ENCODE measurements around the gene ATOH7. TPM values are rescaled to one million over a fixed set of nuclear protein-coding genes. Genes with fewer than 3 reads are reported as not detected.

The ATOH7 gene
- total RNA-seq, 2 experiments from 2014 or later: 0.21 to 0.57 TPM

DNA sequence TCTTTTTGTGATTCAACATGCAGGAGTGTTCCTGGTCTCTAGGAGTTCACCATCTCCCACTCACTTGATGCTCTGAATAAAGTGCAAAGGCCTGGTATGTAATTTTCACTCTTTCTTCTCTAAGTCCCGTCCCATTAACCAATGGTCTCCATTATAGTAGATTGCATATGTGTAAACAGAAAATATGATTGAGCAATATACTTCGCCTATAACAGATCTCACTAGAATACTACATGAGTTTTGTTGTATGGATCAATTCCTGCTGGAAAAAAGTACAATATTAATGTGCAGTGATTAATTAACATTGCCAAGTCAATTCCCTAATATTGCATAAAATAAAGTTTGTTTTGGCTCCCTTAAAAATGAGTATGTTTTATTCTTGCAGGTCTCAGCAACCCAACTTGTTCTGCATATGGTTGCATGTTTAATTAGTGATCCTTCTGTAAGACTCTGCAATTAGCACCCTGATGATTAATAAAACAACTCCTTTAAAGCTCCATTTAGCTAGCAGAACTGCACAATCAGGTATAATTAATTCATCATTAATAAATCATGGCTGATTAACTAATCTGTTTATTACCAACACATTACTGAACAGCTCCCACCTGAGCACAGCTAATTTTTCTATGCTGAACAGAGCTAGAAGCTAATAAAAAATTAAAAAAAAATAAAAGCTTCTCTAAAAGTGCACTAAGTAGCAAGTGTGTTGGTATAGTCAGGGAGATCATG lies 37.8 kb upstream of the ATOH7 start:
- no peak overlapping the region for H3K4me3 ChIP-seq (ENCODE audit: low read depth, low read length, poor library complexity, severe bottlenecking)
- ChIA-PET CTCF (ENCODE audit: unreplicated experiment) (no interaction called here), POLR2A (interaction anchor here (0.6 to 1.3 kb wide), 4 partner anchors 19 to 771 kb away, joined by 4 to 8 read pairs (median 4); no protein-coding TSS in a partner anchor)
- TF ChIP-seq, protein P1, sequence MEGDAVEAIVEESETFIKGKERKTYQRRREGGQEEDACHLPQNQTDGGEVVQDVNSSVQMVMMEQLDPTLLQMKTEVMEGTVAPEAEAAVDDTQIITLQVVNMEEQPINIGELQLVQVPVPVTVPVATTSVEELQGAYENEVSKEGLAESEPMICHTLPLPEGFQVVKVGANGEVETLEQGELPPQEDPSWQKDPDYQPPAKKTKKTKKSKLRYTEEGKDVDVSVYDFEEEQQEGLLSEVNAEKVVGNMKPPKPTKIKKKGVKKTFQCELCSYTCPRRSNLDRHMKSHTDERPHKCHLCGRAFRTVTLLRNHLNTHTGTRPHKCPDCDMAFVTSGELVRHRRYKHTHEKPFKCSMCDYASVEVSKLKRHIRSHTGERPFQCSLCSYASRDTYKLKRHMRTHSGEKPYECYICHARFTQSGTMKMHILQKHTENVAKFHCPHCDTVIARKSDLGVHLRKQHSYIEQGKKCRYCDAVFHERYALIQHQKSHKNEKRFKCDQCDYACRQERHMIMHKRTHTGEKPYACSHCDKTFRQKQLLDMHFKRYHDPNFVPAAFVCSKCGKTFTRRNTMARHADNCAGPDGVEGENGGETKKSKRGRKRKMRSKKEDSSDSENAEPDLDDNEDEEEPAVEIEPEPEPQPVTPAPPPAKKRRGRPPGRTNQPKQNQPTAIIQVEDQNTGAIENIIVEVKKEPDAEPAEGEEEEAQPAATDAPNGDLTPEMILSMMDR (conservative IDR thresholded peaks at IDR 0.05; ENCODE audit: low read length): no peak
- no peak for TF ChIP-seq EZH2phosphoT487 (IDR thresholded peaks at IDR 0.05; ENCODE audit: borderline replicate concordance, low read depth, low read length)
- no peaks in the 10 kb centered on the region for H3K9me3 ChIP-seq (ENCODE audit: low read length)
- H2AFZ ChIP-seq (ENCODE audit: low read length): no peak overlapping the region
- H3K27ac ChIP-seq (ENCODE audit: low read depth, low read length, poor library complexity, severe bottlenecking): no peak overlapping the region
- no peaks in the 10 kb centered on the region for H3K4me1 ChIP-seq (ENCODE audit: insufficient read depth, low read length, poor library complexity, severe bottlenecking)
- no peaks in the 10 kb centered on the region for H4K20me1 ChIP-seq (ENCODE audit: insufficient read depth, low read length)
- no peak for DNase-seq (ENCODE audit: low spot score)
- no peaks in the 10 kb centered on the region for H3K79me2 ChIP-seq (ENCODE audit: insufficient read depth, low read depth, low read length)
- no peaks in the 10 kb centered on the region for H3K36me3 ChIP-seq (ENCODE audit: insufficient read depth, low read length)
- no peak overlapping the region for H3K4me2 ChIP-seq (ENCODE audit: low read length)
- H3K9me2 ChIP-seq (ENCODE audit: insufficient read depth, low read length): no peaks in the 10 kb centered on the region
- intact Hi-C loops (cut with micrococcal nuclease; ENCODE audit: unreplicated experiment): no loop called here
- BruUV-seq (replicated peaks): no TSS peak

DNA sequence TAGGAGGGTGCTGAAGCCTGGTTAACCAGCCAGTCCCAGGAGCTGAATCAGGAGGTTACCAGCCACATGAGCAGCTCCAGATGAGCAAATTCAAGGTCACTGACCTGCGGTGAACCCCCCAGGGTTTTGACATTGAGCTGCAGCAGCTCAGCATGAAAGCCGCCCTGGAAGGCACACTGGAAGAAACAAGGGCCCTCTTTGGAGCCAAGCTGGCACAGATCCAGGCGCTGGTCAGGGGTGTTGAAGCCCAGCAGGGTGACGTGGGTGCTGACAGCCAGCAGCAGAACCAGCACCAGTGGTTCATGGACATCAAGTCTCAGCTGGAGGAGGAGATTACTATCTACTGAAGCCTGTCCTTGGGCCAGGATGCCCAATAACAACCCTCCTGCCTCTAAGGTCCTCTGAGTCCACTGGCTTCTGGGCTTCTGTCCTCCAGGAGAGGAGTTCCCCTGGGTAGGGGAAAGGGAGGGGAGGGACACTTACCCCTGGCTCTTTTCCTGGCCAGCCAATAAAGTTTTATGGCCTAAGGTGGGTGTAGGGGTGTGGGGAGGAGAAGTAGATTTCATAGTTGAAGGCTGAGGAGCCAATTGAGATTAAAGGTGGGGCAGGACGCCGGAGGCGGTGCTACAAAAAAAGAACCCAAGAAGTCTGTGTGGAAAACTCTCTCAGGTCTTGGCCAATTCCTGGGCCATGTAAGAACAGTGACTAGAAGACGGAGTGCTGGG lies 29.4 kb upstream of the ATOH7 start:
- Histone ChIP-seq H3K79me2 (ENCODE audit: insufficient read depth, low read depth, low read length) (no peaks in the 10 kb centered on the region), H2AFZ (ENCODE audit: low read length) (no peak overlapping the region), H3K36me3 (ENCODE audit: insufficient read depth, low read length) (no peaks in the 10 kb centered on the region), H3K27ac (ENCODE audit: low read depth, low read length, poor library complexity, severe bottlenecking) (no peak overlapping the region), H3K4me2 (ENCODE audit: low read length) (no peak overlapping the region), H3K9me3 (ENCODE audit: low read length) (no peaks in the 10 kb centered on the region), H3K4me1 (ENCODE audit: insufficient read depth, low read length, poor library complexity, severe bottlenecking) (no peaks in the 10 kb centered on the region), H3K9me2 (ENCODE audit: insufficient read depth, low read length) (no peaks in the 10 kb centered on the region), H4K20me1 (ENCODE audit: insufficient read depth, low read length) (no peaks in the 10 kb centered on the region), H3K4me3 (ENCODE audit: low read depth, low read length, poor library complexity, severe bottlenecking) (no peak overlapping the region)
- no peak for DNase-seq (ENCODE audit: low spot score)
- CTCF ChIA-PET (ENCODE audit: unreplicated experiment): no interaction called here
- BruUV-seq (replicated peaks): no TSS peak
- no peak for TF ChIP-seq EZH2phosphoT487 (IDR thresholded peaks at IDR 0.05; ENCODE audit: borderline replicate concordance, low read depth, low read length)
- TF ChIP-seq, protein P1 (conservative IDR thresholded peaks at IDR 0.05; ENCODE audit: low read length): no peak
- intact Hi-C loops (cut with micrococcal nuclease; ENCODE audit: unreplicated experiment): no loop called here
- POLR2A ChIA-PET: interaction anchor here (1.2 kb wide), 1 partner anchor 23 kb away, joined by 4 read pairs; no protein-coding TSS in a partner anchor

DNA sequence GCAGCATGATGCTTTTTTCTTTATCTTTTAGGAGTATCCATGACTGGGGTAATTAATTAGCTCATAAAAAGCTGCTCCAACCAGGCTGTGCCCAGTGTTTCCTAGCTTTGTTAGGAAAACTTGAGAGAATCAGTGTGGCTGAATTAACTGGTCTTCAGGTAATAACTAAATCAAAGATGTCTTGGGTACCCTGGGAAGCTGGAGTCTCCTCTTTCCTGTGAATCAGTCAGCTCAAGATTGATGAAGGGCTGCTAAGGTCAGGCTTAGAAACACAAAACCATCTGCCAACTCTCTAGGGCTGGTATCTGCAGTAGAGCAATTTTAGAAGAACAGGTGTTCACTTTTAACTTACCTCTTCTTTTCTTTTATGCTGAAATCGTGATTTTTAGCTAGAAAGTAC lies 21.4 kb upstream of the ATOH7 start:
- Histone ChIP-seq H4K20me1 (ENCODE audit: insufficient read depth, low read length) (no peaks in the 10 kb centered on the region), H3K9me2 (ENCODE audit: insufficient read depth, low read length) (no peaks in the 10 kb centered on the region), H3K4me3 (ENCODE audit: low read depth, low read length, poor library complexity, severe bottlenecking) (no peak overlapping the region), H3K4me1 (ENCODE audit: insufficient read depth, low read length, poor library complexity, severe bottlenecking) (peaks cover 5% of the 10 kb centered on the region), H3K27ac (ENCODE audit: low read depth, low read length, poor library complexity, severe bottlenecking) (no peak overlapping the region), H3K9me3 (ENCODE audit: low read length) (no peaks in the 10 kb centered on the region), H3K79me2 (ENCODE audit: insufficient read depth, low read depth, low read length) (no peaks in the 10 kb centered on the region), H3K36me3 (ENCODE audit: insufficient read depth, low read length) (no peaks in the 10 kb centered on the region), H2AFZ (ENCODE audit: low read length) (no peak overlapping the region), H3K4me2 (ENCODE audit: low read length) (no peak overlapping the region)
- no TSS peak for BruUV-seq (replicated peaks)
- DNase-seq (ENCODE audit: low spot score): no peak
- TF ChIP-seq, protein P1 (conservative IDR thresholded peaks at IDR 0.05; ENCODE audit: low read length): no peak
- TF ChIP-seq EZH2phosphoT487 (IDR thresholded peaks at IDR 0.05; ENCODE audit: borderline replicate concordance, low read depth, low read length): no peak
- intact Hi-C loops (cut with micrococcal nuclease; ENCODE audit: unreplicated experiment): no loop called here
- ChIA-PET CTCF (ENCODE audit: unreplicated experiment) (no interaction called here), POLR2A (interaction anchor here (0.7 to 1.4 kb wide), 10 partner anchors 12 to 81 kb away, joined by 3 to 4 read pairs (median 3); no protein-coding TSS in a partner anchor)
